IPS-15b (cell line): ENCODE measurements around the gene TTC34.
"Not testable (repeated sequence)": the region's sequence is repeated elsewhere in the genome, so short reads cannot be mapped to it uniquely, and the experiment has no call there.

ENCODE experiments used
- H3K27me3 ChIP-seq: one replicate; pipeline ENCODE4 v1.6.1; 2013; ENCODE audit warnings: low read length; ENCODE audit not compliant: control insufficient read depth, insufficient read depth
- H3K36me3 ChIP-seq: one replicate; pipeline ENCODE4 v1.6.1; 2013; ENCODE audit warnings: low read length; ENCODE audit not compliant: control insufficient read depth, insufficient read depth
- H3K4me1 ChIP-seq: one replicate; pipeline ENCODE4 v1.6.1; 2013; ENCODE audit warnings: mild to moderate bottlenecking, low read length; ENCODE audit not compliant: control insufficient read depth, insufficient read depth
- H3K4me3 ChIP-seq: one replicate; pipeline ENCODE4 v1.5.1; 2013; ENCODE audit warnings: low read depth, low read length
- H3K9ac ChIP-seq: one replicate; pipeline ENCODE4 v1.6.1; 2013; ENCODE audit warnings: low read depth, mild to moderate bottlenecking, low read length
- H3K9me3 ChIP-seq: one replicate; pipeline ENCODE4 v1.6.1; 2013; ENCODE audit warnings: mild to moderate bottlenecking, low read length; ENCODE audit not compliant: control insufficient read depth, insufficient read depth

The TTC34 gene

DNA sequence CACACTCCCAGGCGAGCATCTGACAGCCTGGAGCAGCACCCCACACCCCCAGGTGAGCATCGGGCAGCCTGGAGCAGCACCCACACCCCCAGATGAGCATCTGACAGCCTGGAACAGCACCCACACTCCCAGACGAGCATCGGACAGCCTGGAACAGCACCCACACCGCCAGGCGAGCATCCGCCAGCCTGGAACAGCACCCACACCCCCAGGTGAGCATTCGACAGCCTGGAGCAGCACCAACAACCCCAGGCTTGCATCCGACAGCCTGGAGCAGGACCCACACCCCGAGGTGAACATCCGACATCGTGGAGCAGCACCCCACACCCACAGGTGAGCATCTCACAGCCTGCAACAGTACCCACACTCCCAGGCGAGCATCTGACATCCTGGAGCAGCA, 42.1 kb downstream of the TTC34 start:
- not testable (repeated sequence) for H3K27me3 ChIP-seq, H3K36me3 ChIP-seq, H3K9ac ChIP-seq, H3K4me1 ChIP-seq, H3K9me3 ChIP-seq, H3K4me3 ChIP-seq

DNA sequence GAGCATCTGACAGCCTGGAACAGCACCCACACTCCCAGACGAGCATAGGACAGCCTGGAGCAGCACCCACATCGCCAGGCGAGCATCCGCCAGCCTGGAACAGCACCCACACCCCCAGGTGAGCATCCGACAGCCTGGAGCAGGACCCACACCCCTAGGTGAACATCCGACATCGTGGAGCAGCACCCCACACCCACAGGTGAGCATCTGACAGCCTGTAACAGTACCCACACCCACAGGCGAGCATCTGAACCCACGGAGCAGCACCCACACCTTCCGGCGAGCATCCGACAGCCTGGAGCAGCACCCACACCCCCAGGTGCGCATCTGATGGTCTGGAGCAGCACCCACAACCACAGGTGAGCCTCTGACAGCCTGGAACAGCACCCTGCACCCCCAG, 44.0 kb downstream of the TTC34 start:
- H3K9me3 ChIP-seq, H3K27me3 ChIP-seq, H3K36me3 ChIP-seq: not testable (repeated sequence)

DNA sequence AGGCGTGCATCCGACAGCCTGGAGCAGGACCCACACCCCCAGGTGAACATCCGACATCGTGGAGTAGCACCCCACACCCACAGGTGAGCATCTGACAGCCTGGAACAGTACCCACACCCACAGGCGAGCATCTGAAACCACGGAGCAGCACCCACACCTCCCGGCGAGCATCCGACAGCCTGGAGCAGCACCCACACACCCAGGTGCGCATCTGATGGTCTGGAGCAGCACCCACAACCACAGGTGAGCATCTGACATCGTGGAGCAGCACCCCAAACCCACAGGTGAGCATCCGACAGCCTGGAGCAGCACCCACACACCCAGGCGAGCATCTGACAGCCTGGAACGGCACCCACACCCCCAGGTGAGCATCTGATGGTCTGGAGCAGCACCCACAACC, 46.1 kb downstream of the TTC34 start:
- H3K9ac ChIP-seq, H3K36me3 ChIP-seq, H3K4me1 ChIP-seq, H3K9me3 ChIP-seq, H3K27me3 ChIP-seq, H3K4me3 ChIP-seq: not testable (repeated sequence)

More for the DNA sequence above, 44.0 kb downstream of the TTC34 start:
- not testable (repeated sequence) for H3K4me3 ChIP-seq, H3K9ac ChIP-seq, H3K4me1 ChIP-seq

DNA sequence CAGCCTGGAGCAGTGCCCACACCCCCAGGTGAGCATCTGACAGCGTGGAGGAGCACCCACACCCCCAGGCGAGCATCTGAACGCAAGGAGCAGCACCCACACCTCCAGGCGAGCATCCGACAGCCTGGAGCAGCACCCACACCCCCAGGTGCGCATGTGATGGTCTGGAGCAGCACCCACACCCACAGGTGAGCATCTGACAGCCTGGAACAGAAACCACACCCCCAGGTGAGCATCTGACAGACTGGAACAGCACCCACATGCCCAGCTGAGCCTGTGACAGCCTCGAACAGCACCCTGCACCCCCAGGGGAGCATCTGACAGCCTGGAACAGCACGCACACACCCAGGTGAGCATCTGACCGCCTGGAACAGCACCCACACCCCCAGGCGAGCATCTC, 46.9 kb downstream of the TTC34 start:
- H3K9me3 ChIP-seq, H3K4me1 ChIP-seq, H3K36me3 ChIP-seq, H3K4me3 ChIP-seq, H3K27me3 ChIP-seq, H3K9ac ChIP-seq: not testable (repeated sequence)

DNA sequence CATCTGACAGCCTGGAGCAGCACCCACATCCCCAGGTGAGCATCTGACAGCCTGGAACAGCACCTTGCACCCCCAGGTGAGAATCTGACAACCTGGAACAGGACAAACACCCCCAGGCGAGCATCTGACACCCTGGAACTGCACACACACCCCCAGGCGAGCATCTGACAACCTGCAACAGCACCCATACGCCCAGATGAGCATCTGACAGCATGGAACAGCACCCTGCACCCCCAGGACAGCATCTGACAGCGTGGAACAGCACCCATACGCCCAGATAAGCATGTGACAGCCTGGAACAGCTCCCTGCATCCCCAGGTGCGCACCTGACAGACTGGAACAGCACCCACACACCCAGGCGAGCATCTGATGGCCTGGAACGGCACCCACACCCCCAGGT, 49.0 kb downstream of the TTC34 start:
- H3K27me3 ChIP-seq, H3K9me3 ChIP-seq, H3K36me3 ChIP-seq, H3K9ac ChIP-seq, H3K4me3 ChIP-seq, H3K4me1 ChIP-seq: not testable (repeated sequence)

DNA sequence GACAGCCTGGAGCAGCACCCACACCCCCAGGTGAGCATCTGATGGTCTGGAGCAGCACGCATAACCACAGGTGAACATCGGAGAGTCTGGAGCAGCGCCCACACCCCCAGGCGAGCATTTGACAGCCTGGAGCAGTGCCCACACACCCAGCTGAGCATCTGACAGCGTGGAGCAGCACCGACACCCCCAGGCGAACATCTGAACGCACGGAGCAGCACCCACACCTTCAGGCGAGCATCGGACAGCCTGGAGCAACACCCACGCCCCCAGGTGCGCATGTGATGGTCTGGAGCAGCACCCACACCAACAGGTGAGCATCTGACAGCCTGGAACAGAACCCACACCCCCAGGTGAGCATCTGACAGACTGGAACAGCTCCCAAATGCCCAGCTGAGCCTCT, 49.6 kb downstream of the TTC34 start:
- H3K4me1 ChIP-seq, H3K36me3 ChIP-seq, H3K9ac ChIP-seq, H3K27me3 ChIP-seq, H3K4me3 ChIP-seq, H3K9me3 ChIP-seq: not testable (repeated sequence)

DNA sequence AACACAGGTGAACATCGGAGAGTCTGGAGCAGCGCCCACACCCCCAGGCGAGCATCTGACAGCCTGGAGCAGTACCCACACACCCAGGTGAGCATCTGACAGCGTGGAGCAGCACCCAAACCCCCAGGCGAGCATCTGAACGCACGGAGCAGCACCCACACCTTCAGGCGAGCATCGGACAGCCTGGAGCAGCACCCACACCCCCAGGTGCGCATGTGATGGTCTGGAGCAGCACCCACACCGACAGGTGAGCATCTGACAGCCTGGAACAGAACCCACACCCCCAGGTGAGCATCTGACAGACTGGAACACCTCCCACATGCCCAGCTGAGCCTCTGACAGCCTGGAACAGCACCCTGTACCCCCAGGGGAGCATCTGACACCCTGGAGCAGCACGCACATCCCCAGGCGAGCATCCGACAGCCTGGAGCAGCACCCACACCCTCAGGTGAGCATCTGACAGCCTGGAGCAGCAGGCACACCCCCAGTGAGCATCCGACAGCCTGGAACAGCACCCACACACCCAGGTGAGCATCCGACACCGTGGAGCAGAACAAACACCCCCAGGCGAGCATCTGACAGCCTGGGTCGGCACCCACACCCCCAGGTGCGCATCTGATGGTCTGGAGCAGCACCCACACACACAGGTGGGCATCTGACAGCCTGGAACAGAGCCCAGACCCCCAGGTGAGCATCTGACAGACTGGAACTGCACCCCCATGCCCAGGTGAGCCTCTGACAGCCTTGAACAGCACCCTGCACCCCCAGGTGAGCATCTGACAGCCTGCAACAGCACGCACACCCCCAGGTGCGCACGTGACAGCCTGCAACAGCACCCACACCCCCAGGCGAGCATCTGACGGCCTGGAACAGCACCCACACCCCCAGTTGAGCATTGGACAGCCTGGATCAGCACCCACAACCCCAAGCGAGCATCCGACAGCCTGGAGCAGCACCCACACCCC, 50.4 kb downstream of the TTC34 start:
- not testable (repeated sequence) for H3K4me3 ChIP-seq, H3K36me3 ChIP-seq, H3K4me1 ChIP-seq, H3K27me3 ChIP-seq, H3K9ac ChIP-seq, H3K9me3 ChIP-seq

DNA sequence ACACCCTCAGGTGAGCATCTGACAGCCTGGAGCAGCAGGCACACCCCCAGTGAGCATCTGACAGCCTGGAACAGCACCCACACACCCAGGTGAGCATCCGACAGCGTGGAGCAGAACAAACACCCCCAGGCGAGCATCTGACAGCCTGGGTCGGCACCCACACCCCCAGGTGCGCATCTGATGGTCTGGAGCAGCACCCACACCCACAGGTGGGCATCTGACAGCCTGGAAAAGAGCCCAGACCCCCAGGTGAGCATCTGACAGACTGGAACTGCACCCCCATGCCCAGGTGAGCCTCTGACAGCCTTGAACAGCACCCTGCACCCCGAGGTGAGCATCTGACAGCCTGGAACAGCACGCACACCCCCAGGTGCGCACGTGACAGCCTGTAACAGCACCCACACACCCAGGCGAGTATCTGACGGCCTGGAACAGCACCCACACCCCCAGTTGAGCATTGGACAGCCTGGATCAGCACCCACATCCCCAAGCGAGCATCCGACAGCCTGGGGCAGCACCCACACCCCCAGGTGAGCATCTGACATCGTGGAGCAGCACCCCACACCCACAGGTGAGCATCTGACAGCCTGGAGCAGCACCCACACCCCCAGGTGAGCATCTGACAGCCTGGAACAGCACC, 51.3 kb downstream of the TTC34 start:
- H3K4me1 ChIP-seq, H3K27me3 ChIP-seq, H3K9me3 ChIP-seq, H3K36me3 ChIP-seq, H3K9ac ChIP-seq, H3K4me3 ChIP-seq: not testable (repeated sequence)

DNA sequence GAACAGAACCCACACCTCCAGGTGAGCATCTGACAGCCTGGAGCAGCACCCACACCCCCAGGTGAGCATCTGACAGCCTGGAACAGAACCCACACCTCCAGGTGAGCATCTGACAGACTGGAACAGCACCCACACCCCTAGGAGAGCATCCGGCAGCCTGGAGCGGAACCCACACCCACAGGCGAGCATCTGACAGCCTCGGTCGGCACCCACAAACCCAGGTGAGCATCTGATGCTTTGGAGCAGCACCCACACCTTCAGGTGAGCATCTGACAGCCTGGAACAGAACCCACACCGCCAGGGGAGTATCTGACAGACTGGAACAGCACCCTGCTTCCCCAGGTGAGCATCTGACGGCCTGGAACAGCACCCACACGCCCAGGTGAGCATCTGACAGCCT, 52.9 kb downstream of the TTC34 start:
- not testable (repeated sequence) for H3K9ac ChIP-seq, H3K36me3 ChIP-seq, H3K9me3 ChIP-seq, H3K27me3 ChIP-seq, H3K4me1 ChIP-seq, H3K4me3 ChIP-seq

DNA sequence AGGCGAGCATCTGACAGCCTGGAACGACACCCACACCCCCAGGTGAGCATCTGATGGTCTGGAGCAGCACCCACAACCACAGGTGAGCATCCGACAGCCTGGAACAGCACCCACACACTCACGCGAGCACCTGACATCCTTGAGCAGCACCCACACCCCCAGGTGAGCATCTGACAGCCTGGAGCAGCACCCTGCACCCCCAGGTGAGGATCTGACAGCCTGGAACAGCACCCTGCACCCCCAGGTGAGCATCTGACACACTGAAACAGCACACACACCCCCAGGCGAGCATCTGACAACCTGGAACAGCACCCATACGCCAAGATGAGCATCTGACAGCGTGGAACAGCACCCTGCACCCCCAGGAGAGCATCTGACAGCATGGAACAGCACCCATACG, 106.7 kb downstream of the TTC34 start:
- not testable (repeated sequence) for H3K27me3 ChIP-seq, H3K36me3 ChIP-seq, H3K4me3 ChIP-seq, H3K9ac ChIP-seq, H3K9me3 ChIP-seq, H3K4me1 ChIP-seq

DNA sequence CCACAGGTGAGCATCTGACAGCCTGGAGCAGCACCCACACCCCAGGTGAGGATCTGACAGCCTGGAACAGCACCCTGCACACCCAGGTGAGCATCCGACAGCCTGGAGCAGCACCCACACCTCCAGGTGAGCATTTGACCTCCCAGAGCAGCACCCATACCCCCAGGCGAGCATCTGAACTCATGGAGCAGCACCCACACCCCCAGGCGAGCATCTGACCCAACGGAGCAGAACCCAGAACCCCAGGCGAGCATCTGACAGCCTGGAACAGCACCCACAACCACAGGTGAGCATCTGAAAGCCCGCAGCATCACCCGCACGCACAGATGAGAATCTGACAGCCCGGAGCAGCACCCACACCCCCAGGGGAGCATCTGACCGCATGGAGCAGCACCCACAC, 111.3 kb downstream of the TTC34 start:
- not testable (repeated sequence) for H3K4me3 ChIP-seq, H3K36me3 ChIP-seq, H3K27me3 ChIP-seq, H3K4me1 ChIP-seq, H3K9ac ChIP-seq, H3K9me3 ChIP-seq

DNA sequence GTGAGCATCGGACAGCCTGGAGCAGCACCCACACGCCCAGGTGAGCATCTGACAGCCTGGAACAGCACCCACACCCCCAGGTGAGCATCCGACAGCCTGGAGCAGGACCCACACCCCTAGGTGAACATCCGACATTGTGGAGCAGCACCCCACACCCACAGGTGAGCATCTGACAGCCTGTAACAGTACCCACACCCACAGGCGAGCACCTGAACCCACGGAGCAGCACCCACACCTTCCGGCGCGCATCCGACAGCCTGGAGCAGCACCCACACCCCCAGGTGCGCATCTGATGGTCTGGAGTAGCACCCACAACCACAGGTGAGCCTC, 113.2 kb downstream of the TTC34 start:
- H3K4me3 ChIP-seq, H3K4me1 ChIP-seq, H3K9ac ChIP-seq, H3K36me3 ChIP-seq, H3K27me3 ChIP-seq: not testable (repeated sequence)
- H3K9me3 ChIP-seq, result peaks cover 19% of the 10 kb centered on the region
